HG02973 (cell line): Measurements from ENCODE around the gene OR13D1.
"Not testable (repeated sequence)": the region's sequence is repeated elsewhere in the genome, so short reads cannot be mapped to it uniquely, and the experiment has no call there.

Source experiments
- ATAC-seq: cut with Tn5 transposase; IDR thresholded peaks from one replicate; pipeline ENCODE4 v1.9.1; 2021; ENCODE audit warnings: moderate library complexity; ENCODE audit not compliant: unreplicated experiment

The OR13D1 gene, protein sequence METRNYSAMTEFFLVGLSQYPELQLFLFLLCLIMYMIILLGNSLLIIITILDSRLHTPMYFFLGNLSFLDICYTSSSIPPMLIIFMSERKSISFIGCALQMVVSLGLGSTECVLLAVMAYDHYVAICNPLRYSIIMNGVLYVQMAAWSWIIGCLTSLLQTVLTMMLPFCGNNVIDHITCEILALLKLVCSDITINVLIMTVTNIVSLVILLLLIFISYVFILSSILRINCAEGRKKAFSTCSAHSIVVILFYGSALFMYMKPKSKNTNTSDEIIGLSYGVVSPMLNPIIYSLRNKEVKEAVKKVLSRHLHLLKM

DNA sequence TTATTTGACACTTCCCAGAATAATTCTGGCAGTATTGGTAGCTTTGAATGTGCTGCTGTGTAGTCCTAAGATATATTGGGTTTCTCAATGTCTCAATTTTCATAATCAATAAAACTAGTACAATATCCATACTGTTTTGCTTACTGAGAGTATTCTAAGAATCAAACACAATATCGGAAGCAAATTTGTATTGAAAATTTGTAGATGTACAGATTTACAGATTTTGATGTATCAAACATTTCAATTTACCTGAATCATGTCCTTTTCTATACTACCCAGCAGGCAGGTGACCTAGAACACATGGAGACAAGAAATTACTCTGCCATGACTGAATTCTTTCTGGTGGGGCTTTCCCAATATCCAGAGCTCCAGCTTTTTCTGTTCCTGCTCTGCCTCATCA, at the start of gene OR13D1:
OR13D1 (plus strand) TSS at position 301 of the 400 bp plus-strand sequence; CDS start at position 301, 0 bp downstream.
- ATAC-seq = no peak

DNA sequence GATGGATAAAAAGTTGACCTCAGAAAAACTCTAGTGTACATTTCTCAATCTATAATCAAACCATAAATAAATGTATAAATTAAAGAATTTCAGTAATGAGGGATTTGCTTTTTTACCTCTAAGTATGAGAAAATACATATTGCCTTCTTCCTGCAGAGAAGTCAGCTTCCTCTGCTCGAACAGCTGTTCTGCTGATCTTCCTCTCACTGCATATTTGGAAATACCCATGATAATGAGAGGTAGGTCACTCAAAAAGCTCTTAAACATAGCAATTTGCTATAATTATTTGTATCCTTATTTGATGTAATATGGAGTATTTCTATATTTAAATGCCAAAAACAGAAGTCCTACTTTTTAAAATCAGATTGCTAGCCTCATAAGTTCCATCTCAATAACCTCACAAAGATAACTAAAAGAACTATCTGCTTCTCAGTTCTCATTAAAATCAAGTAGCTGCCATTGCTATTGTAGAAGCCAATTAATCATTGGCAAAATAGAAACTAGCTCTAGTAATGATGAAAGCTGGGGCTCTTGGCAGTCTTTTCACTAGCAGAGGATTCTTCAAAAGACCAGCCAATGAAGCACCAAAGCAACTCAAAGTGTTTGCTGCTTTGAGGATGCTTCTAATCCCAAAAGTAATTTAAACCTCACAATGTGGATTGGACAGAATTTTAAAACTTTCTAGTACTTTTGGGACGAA, 35.7 kb upstream of the OR13D1 start:
- no peak for ATAC-seq

DNA sequence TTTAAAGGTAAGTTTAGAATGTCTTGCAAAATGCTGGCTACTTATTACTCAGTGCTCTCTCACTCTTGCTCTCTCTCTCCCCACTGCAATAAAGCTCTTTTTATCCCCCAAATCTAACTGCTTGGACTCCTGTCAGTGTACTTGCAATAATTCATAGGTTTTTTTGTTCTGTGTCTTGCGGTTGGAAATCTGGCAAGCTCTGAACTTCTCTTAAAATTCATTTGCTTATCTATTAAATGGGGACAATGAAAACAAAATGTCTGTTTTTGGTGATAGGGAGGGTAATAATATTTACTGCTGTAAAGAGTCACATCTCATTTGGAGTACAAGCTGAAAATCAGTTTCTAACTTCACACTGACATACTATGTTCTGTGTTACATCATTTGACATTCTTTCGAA, 18.7 kb upstream of the OR13D1 start:
- ATAC-seq = no peak

DNA sequence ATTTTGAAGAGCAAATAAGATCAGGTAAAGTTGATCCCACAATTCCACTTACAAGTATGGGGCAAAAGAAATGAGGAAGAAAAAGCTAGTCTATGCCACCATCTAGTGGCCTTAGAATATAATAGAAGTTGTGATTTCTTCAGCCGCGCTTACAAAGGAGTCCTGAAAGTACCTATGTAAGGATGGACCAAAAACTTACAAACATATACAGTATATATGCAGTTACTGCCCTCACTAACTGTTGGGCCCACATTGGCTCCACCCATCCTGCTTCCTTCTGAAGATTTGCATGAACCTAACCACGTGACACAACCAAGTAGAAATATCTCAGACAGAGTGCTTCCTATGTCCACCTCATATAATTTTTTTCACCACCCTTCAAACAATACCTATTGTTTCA, 11.7 kb upstream of the OR13D1 start:
- peak; percentile 75 for ATAC-seq

DNA sequence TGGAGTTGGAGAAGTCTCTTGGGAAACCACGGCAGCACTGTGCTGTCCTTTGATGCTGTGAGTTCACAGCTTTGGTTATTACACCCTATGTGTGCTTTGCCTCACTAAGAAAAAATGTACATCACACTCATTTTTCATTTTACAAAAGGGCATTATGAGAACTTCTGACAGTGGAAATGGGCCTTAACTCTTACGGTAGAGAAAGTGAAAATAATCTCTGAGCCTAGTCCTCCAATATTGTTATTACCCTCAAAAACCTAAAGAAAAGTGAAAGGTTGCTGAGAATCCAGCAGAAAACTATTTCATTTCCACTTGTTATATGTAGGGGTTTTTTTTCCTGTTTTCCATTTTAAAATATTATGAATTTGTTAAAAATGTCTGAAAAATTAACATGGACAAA, 8.2 kb upstream of the OR13D1 start:
- no peak for ATAC-seq

DNA sequence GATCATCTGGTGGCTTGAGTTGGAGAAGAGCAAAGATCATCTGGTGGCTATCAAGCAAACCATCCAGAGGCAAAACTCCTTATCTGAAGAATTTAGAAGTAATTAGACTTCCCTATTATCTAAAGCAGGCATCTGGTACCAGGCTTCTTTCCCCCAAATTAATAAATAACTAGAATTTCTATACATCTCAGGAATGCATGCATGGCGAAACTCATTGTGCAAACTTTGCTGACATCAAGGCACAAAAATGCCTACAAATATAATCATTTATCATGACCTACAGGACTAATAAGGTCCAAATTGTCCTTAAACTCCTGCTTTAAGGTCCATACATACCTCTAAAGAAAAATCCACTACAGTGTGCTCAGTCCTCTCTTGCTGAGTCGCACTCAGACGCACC, 6.0 kb downstream of the OR13D1 start:
- no peak for ATAC-seq

DNA sequence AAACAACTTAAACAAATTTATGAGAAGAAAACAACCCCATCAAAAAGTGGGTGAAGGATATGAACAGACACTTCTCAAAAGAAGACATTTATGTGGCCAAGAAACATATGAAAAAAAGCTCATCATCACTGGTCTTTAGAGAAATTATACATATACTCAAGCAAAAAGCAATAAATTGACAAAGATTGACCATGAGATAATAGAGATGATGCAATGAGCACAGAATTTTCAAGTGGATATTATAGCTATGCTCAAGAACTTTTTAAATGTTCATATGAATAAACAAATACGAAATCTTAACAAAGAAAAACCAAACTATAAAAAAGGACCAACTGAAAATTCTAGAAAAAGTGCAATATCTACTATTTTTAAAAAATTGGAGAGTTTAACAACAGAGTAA, 14.4 kb downstream of the OR13D1 start:
- ATAC-seq = not testable (repeated sequence)

DNA sequence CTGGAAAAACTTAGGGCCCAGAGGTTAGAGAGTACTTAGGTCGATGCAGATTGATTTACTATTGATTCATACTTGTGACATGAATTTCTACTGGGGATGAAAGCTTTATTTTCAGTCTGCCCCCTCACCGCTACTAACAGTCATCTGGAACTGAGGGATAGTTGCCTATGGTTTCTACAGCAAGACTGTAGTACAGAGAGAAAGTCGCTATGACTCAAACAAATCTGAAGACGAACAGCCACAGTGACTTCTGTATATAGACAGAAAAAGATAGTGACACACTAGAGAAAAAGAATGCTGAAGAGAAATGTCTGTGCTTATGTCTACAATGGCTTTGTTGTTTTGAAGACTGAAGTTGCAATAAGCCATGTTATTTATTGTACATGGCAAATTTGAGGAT, 17.3 kb downstream of the OR13D1 start:
- no peak for ATAC-seq

DNA sequence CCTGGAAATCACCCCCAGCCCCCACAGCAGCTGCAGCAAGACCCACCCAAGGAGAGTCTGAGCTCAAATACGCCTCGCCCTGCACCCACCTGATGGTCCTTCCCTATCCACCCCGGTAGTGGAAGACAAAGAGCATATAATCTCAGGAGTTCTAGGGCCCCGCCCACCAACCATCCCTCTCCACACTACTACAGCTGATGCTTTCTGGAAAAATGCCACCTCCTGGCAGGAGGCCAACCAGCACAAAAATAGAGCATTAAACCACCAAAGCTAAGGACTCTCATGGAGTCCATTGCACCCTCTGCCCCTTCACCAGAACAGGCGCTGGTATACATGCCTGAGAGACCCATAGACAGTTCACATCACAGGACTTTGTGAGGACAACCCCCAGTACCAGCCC, 30.7 kb downstream of the OR13D1 start:
- no peak for ATAC-seq

DNA sequence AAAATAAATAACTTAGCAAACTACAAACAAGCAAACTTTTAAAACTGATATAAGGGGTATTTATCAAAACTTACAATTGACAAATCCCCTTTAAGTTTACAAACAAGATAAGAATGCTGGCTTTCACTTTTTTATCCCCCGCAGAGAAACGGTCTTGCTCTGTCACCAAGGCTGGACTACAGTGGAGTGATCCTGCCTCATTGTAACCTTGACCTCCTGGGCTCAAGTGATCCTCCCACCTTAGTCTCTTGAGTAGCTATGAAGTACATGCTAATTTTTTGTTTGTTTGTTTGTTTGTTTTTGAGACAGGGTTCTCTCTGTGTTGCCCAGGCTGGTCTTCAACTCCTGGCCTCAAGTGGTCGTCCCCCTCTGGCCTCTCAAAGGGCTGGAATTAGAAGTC, 44.1 kb downstream of the OR13D1 start:
- no peak for ATAC-seq

DNA sequence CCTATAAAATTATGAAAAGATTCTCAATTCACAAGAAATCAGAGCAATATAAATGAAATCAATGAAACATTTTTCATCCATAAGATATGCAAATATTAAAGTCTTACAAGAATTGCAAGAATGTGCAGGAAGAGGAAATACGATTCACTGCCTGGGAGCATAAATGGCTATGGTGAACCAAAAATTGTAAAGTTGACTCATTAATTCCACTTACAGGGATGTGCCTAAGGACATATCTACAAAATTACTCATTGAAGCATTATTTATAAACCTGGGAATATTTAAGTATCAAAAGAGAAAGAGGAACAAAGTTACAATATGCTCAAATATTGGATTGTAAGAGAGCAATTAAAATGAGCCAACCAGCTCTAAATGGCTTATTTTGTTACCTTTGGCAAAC, 46.3 kb downstream of the OR13D1 start:
- no peak for ATAC-seq

DNA sequence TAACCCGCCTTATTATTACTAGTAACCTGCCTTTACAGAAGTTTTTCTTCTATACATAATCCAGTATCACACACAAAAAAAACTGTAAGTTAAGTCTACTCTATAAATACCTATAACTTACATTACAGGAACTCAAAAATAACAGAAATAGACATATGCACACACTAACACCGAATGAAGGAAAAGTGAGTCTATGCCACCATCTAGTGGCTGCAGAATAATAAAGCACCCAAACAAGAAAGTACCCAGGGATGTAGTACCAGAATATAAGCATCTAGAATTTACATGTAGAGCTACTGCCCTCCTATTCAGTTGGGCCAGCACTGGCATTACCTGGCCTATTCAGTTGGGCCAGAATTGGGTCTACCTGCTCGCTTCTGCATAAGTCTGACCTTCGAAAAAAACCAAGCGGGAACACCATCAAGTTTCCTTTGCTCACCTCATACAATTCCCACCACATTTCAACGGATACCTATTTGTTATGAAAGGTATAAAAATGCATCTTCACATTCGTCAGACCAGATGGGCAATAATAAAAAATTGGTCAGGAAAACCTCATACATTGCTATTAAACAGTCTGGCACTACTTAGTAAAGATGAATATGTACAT, 49.2 kb downstream of the OR13D1 start:
- ATAC-seq = peak; percentile 45
